Neural cell (in vitro differentiated cells): ENCODE results near the gene PHLDB2.

Source experiments
- CTCF ChIP-seq: fragments of 450-650 bp; IDR thresholded peaks from 2 replicates; pipeline ENCODE4 v1.5.1; 2014; ENCODE audit warnings: antibody characterized with exemption, mild to moderate bottlenecking, moderate library complexity; ENCODE audit not compliant: poor library complexity, severe bottlenecking
- EP300 ChIP-seq: fragments of 450-650 bp; conservative IDR thresholded peaks from 2 replicates; pipeline ENCODE4 v1.6.1; 2014; ENCODE audit warnings: antibody characterized with exemption, mild to moderate bottlenecking, moderate library complexity; ENCODE audit not compliant: poor library complexity, severe bottlenecking
- EZH2 ChIP-seq: fragments of 200-600, 300-800 bp; shearing (Covaris generic), sonication (generic); IDR thresholded peaks from 2 replicates; pipeline ENCODE4 v1.6.1; 2014; ENCODE audit warnings: antibody characterized with exemption, low read length, borderline replicate concordance, mild to moderate bottlenecking; ENCODE audit not compliant: insufficient read depth, poor library complexity, severe bottlenecking
- MXI1 ChIP-seq: fragments of 450-650 bp; conservative IDR thresholded peaks from 2 replicates; pipeline ENCODE4 v1.6.1; 2014; ENCODE audit warnings: antibody characterized with exemption, mild to moderate bottlenecking; ENCODE audit not compliant: poor library complexity, severe bottlenecking
- RAD21 ChIP-seq: fragments of 450-650 bp; conservative IDR thresholded peaks from 2 replicates; pipeline ENCODE4 v1.6.1; 2014; ENCODE audit warnings: antibody characterized with exemption, mild to moderate bottlenecking, moderate library complexity
- REST ChIP-seq: IDR thresholded peaks from 2 replicates; pipeline ENCODE4 v1.6.1; 2012; ENCODE audit warnings: borderline replicate concordance
- TAF1 ChIP-seq: IDR thresholded peaks from 2 replicates; pipeline ENCODE4 v1.6.1; 2012; ENCODE audit warnings: low read depth

- TF ChIP-seq REST (no peak), EZH2 (no peak), RAD21 (no peak), MXI1 (no peak), CTCF (no peak), TAF1 (no peak), EP300 (no peak)
Observed at GRCh38 chr3:111906656-111907055, 47.6 kb downstream of the PHLDB2 start.
